IMR-90 (cell line): Measurements from ENCODE around the gene CLDN9.

Experiments
- CTCF ChIP-seq: conservative IDR thresholded peaks from 2 replicates; pipeline ENCODE4 v1.5.1; 2012; ENCODE audit warnings: mild to moderate bottlenecking, low read depth, low read length, improper control_type of control experiment
- FOS ChIP-seq: fragments of 150-350 bp; IDR thresholded peaks from 2 replicates; pipeline ENCODE4 v1.6.1; 2016; ENCODE audit warnings: low read depth, low read length
- MXI1 ChIP-seq: IDR thresholded peaks from 2 replicates; pipeline ENCODE4 v1.6.1; 2012; ENCODE audit warnings: low read depth, mild to moderate bottlenecking, low read length, moderate library complexity, borderline replicate concordance
- RCOR1 ChIP-seq: IDR thresholded peaks from 2 replicates; pipeline ENCODE4 v1.6.1; 2012; ENCODE audit warnings: mild to moderate bottlenecking, low read length, improper control_type of control experiment; ENCODE audit not compliant: insufficient replicate concordance
- RFX5 ChIP-seq: IDR thresholded peaks from 2 replicates; pipeline ENCODE4 v1.8.0; 2012; ENCODE audit warnings: low read depth, mild to moderate bottlenecking, low read length, moderate library complexity

DNA sequence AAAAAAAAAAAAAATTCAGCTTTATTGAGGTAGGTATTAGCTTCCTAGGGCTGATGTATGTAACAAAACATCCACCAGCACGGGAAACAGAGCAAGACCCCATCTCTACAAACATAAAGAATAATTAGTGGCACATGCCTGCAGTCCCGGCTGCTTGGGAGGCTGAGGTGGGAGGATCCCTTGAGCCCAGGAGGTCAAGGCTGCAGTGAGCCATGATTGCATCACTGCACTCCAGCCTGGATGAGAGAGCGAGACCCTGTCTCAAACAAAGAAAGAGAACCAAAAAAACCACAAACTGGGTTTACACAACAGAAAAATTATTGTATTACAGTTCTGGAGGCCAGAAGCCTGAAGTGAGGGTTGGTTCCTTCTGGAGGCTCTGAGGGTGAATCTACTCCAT is 29.7 kb downstream of the CLDN9 start:
- TF ChIP-seq CTCF (no peak), MXI1 (no peak), FOS (no peak), RCOR1 (no peak), RFX5 (no peak)
